ENCODE measurements around the gene HDAC6. TPM values are rescaled to one million over a fixed set of nuclear protein-coding genes. Genes with fewer than 3 reads are reported as not detected.

The HDAC6 gene
- total RNA-seq, 1 experiment from 2014 or later: 79.9 TPM

GRCh38 chrX:48754238-48754637 lies 47.6 kb upstream of the HDAC6 start (continued):
- no peak for TF ChIP-seq MAX (IDR thresholded peaks at IDR 0.05)

- Histone ChIP-seq H3K9me2 (ENCODE audit: insufficient read depth) (no peaks in the 10 kb centered on the region), H3K4me1 (ENCODE audit: control insufficient read depth in 1 of 2, insufficient read depth in 2 of 2, low read length in 2 of 2) (peaks cover 3 to 7% of the 10 kb centered on the region in 2 experiments; a peak in 1 of 4 replicates), H3K4me2 (ENCODE audit: low read length) (0 out of 2 replicates have a peak within 1 kb of the TSS, but pooled peaks have one; percentile 19), H3K9me3 (ENCODE audit: control insufficient read depth in 1 of 2, insufficient read depth in 1 of 2, low read depth in 1 of 2, low read length in 2 of 2) (no peaks in the 10 kb centered on the region), H3K27me3 (ENCODE audit: insufficient read depth, low read length) (no peaks in the 10 kb centered on the region), H3K9ac (ENCODE audit: low read length) (no peak within 1 kb of the TSS), H2AFZ (ENCODE audit: low read depth, low read length, poor library complexity, severe bottlenecking) (no peak within 1 kb of the TSS), H3K79me2 (ENCODE audit: insufficient read depth, low read length) (no peaks in the 10 kb centered on the region), H3K27ac (ENCODE audit: low read depth, low read length) (no peak within 1 kb of the TSS), H4K20me1 (ENCODE audit: insufficient read depth) (no peaks in the 10 kb centered on the region), H3K36me3 (ENCODE audit: control insufficient read depth in 1 of 2, insufficient read depth in 2 of 2, low read length in 2 of 2) (no peaks in the 10 kb centered on the region), H3K4me3 (replicated peaks in 1 of 2; ENCODE audit: low read depth in 1 of 2, low read length in 2 of 2) (no peak within 1 kb of the TSS)
- ChIA-PET POLR2A (no interaction called here), RAD21 (ENCODE audit: low non-redundant PET in 1 of 2, low total read pairs in 2 of 2, uncharacterized antibody in 2 of 2, unreplicated experiment in 2 of 2) (no interaction called here), CTCF (no interaction called here)
- peak; percentile 98 for ATAC-seq
- intact Hi-C loops (cut with micrococcal nuclease): loop anchor here (5.0 kb wide), 1 partner anchor 155 kb away; the partner anchor contains the start of gene PIM2
- TF ChIP-seq CTCF (IDR thresholded peaks at IDR 0.05 in 2 of 3, conservative IDR thresholded peaks at IDR 0.05 in 1 of 3; ENCODE audit: borderline replicate concordance in 1 of 3, insufficient read depth in 1 of 3, low read depth in 2 of 3, low read length in 2 of 3) (peak; percentile 21 to 57 (median 42); a peak in 4 of 6 replicates), RAD21 (IDR thresholded peaks at IDR 0.05; ENCODE audit: low read depth) (peak; percentile 86), REST (IDR thresholded peaks at IDR 0.05; ENCODE audit: low read depth) (no peak)
- DNase-seq (ENCODE audit: low read depth, low spot score): peak; percentile 35
- no TSS peak for BruUV-seq (replicated peaks)
These were observed 40.0 kb upstream of the HDAC6 start, which contains the start of gene GLOD5 for GRCh38 chrX:48761674-48762471. Gene GLOD5 (plus strand): TSS chrX:48761747. CDS start chrX:48761791, 44 bp downstream.
